HUES6 (cell line): ENCODE results near the gene ISG20.

Experiments used
- H3K27ac ChIP-seq: 2 replicates; pipeline ENCODE4 v1.7.0; 2013; ENCODE audit warnings: low read depth, mild to moderate bottlenecking, low read length, inconsistent platforms
- H3K27me3 ChIP-seq: 2 replicates; pipeline ENCODE4 v1.6.1; 2013; ENCODE audit warnings: low read length; ENCODE audit not compliant: control insufficient read depth, insufficient read depth
- H3K36me3 ChIP-seq: 2 replicates; pipeline ENCODE4 v1.6.1; 2013; ENCODE audit warnings: low read length; ENCODE audit not compliant: control insufficient read depth, insufficient read depth
- H3K4me1 ChIP-seq: 2 replicates; pipeline ENCODE4 v1.6.1; 2013; ENCODE audit warnings: low read length; ENCODE audit not compliant: control insufficient read depth, insufficient read depth
- H3K4me3 ChIP-seq: 2 replicates; pipeline ENCODE4 v1.5.1; 2013; ENCODE audit warnings: low read depth, low read length
- H3K9ac ChIP-seq: one replicate; pipeline ENCODE4 v1.6.1; 2013; ENCODE audit warnings: mild to moderate bottlenecking, low read length
- H3K9me3 ChIP-seq: 2 replicates; pipeline ENCODE4 v1.6.1; 2013; ENCODE audit warnings: low read depth, low read length; ENCODE audit not compliant: control insufficient read depth, insufficient read depth

The ISG20 gene

DNA sequence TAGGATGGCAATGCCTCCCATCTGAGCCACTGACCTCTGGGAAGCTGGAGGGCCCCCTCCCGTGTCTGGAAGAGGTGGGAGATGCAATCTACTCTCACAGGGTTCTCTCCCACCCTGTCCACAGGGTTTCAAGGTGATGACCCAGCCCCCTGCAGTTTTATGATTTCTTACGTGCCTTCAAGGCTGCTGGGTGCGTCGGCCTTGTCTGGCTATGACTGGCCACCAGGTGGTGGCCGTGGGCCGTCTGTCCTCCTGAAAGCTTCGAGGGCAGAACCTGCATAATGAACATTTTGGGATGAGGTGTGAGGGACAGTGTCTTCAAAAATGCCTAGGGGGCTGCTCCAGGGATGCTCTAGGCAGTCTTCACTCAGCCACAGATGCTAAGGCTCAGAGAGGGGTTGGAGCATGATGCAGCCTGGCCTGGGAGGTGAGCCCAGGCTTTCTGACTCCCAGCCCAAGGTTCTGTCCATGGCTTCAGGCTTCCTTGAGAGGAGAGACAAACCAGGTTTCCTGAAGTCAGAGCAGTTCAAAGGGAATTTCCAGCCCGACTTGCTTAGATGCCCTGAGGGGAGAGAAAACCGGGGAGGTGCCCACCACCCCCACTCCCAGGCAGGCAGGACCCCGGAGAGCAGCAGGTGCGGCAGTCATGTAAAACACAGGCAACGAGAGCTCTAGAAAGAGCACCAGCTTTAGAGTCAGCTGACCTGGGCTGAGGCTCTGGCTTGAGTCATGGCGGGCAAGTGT is 18.7 kb downstream of the ISG20 start:
- H3K9ac ChIP-seq: no peak overlapping the region
- H3K27ac ChIP-seq: no peak overlapping the region
- H3K9me3 ChIP-seq: no peaks in the 10 kb centered on the region
- H3K27me3 ChIP-seq: 0 out of 2 replicates have a peak, but pooled peaks cover 2% of the 10 kb centered on the region
- no peaks in the 10 kb centered on the region for H3K36me3 ChIP-seq
- H3K4me3 ChIP-seq: no peak overlapping the region
- H3K4me1 ChIP-seq: peaks cover 9% of the 10 kb centered on the region

DNA sequence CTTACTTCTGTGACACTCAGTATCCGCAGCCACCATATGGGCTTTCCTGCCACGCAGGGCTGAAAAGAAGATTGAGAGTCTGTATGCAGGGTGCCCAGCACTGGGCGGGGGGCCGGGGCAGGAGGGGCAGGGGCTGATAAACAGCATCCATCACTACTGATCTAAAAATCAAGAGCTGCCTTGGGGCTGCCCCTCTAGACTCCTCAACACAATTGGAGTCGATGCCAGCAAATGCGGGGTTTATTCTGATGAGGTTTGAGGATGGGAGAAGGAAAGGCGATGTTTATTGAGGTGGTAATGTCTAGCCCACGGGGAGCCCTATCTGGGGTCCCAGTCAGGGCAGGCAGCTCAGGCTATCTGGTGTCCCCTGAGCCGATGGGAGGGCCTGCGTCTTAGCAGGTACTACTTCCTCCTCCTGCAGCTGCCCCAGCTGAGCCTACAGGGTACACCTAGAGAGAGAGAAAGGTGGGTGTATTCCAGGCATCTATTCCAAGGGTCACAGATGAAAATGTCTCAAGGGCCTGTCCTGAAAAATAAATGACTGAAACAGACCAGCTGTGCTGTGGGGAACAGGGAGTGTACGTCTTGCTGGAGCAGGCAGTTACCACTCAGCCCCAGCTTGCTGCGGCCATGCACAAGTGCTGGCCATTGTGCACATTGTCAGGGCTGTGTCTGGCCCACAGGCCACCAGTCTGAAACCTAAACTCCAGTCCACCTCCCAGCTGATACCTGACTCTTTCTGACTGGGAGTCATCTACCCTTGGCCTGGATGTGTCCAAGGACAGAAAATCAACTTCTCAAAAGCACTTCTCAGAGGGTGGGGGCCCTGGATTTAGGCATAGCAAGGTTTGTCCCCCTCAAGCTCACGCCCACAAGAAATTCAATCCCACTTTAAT is 19.5 kb downstream of the ISG20 start:
- Histone ChIP-seq H3K4me1 (peaks cover under 1% of the 10 kb centered on the region; the same call in 1 of the 2 replicates), H3K27ac (no peak overlapping the region), H3K36me3 (no peaks in the 10 kb centered on the region), H3K27me3 (0 out of 2 replicates have a peak, but pooled peaks cover 2% of the 10 kb centered on the region), H3K9me3 (no peaks in the 10 kb centered on the region), H3K9ac (no peak overlapping the region), H3K4me3 (no peak overlapping the region)

GRCh38 chr15:88658972-88659931 is 20.4 kb downstream of the ISG20 start:
- Histone ChIP-seq H3K9ac (no peak overlapping the region), H3K9me3 (no peaks in the 10 kb centered on the region), H3K27me3 (0 out of 2 replicates have a peak, but pooled peaks cover 2% of the 10 kb centered on the region), H3K36me3 (no peaks in the 10 kb centered on the region), H3K4me3 (no peak overlapping the region), H3K4me1 (no peaks in the 10 kb centered on the region), H3K27ac (no peak overlapping the region)

GRCh38 chr15:88661041-88661700 is 22.4 kb downstream of the ISG20 start:
- Histone ChIP-seq H3K27ac (no peak overlapping the region), H3K27me3 (0 out of 2 replicates have a peak, but pooled peaks cover 2% of the 10 kb centered on the region), H3K4me1 (no peaks in the 10 kb centered on the region), H3K36me3 (no peaks in the 10 kb centered on the region), H3K4me3 (no peak overlapping the region), H3K9ac (no peak overlapping the region), H3K9me3 (no peaks in the 10 kb centered on the region)

DNA sequence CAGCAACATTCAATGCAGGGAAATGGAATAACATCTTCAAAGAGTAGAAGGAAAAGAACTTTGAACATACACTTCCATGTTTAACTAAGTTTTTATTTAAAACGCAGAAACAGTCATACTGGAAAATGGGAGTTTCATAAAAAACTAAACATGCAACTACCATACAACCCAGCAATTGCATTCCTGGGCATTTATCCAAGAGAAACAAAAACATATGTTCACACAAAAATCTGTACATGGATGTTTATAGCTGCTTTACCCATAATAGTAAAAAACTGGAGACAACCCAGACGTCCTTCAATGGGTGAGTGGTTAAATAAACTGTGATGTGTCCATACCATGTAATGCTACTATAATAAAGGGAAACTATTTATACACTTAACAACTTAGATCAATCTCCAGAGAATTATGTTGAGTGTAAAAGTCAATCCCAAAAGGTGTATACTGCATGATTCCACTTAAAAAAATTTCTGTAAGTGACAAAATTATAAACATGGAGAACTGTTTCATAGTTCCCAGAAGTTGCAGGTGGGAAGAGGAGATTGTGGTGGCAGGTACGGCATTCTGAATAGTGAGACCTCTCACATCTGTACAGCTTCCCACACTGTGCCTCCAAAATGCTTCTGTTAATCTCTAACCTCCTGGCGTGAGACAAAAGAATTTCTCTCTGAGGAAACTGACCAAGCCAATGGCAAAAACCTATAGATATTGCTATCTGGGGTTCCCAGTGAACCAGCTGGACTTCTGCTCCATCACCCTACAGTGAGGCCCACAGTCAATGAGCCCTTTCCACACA is 23.1 kb downstream of the ISG20 start:
- 0 out of 2 replicates have a peak, but pooled peaks cover 2% of the 10 kb centered on the region for H3K27me3 ChIP-seq
- no peaks in the 10 kb centered on the region for H3K4me1 ChIP-seq
- H3K27ac ChIP-seq: no peak overlapping the region
- H3K9me3 ChIP-seq: no peaks in the 10 kb centered on the region
- H3K4me3 ChIP-seq: no peak overlapping the region
- H3K36me3 ChIP-seq: no peaks in the 10 kb centered on the region
- H3K9ac ChIP-seq: no peak overlapping the region

DNA sequence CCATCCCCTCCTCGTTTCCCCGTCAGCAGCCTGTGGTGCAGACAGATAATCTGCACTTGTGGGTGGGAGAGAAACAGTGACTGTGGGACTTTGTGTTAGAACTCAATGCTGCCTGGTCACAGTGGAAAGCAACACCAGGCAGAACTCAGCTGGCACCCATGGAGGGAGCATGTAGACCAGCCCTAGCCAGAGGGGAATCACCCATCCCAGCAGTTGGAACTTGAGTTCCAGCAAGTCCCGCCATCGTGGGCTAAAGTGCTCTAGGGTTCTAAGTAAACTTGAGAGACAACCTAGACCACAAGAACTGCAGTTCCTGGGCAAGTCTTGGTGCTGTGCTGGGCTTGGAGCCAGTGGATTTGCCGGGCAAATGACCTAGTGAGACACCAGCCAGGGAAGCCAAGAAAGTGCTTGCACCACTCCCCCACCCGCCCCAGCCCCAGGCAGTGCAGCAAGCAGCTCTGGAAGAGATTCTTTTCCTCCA is 24.4 kb downstream of the ISG20 start:
- Histone ChIP-seq H3K4me1 (no peaks in the 10 kb centered on the region), H3K27ac (no peak overlapping the region), H3K4me3 (no peak overlapping the region), H3K36me3 (no peaks in the 10 kb centered on the region), H3K9me3 (no peaks in the 10 kb centered on the region), H3K27me3 (0 out of 2 replicates have a peak, but pooled peaks cover 2% of the 10 kb centered on the region), H3K9ac (no peak overlapping the region)

GRCh38 chr15:88664151-88664778 is 25.4 kb downstream of the ISG20 start:
- H3K9ac ChIP-seq: no peak overlapping the region
- H3K4me3 ChIP-seq: no peak overlapping the region

GRCh38 chr15:88674661-88675060 is 35.8 kb downstream of the ISG20 start:
- no peaks in the 10 kb centered on the region for H3K36me3 ChIP-seq
- H3K4me1 ChIP-seq: no peaks in the 10 kb centered on the region
- H3K9me3 ChIP-seq: no peaks in the 10 kb centered on the region
- no peak overlapping the region for H3K4me3 ChIP-seq
- H3K27ac ChIP-seq: no peak overlapping the region
- H3K27me3 ChIP-seq: peaks cover 6% of the 10 kb centered on the region; the same call in 1 of the 2 replicates
- no peak overlapping the region for H3K9ac ChIP-seq

More at GRCh38 chr15:88664151-88664778, 25.4 kb downstream of the ISG20 start:
- Histone ChIP-seq H3K27ac (no peak overlapping the region), H3K36me3 (no peaks in the 10 kb centered on the region), H3K4me1 (no peaks in the 10 kb centered on the region), H3K27me3 (0 out of 2 replicates have a peak, but pooled peaks cover 2% of the 10 kb centered on the region), H3K9me3 (no peaks in the 10 kb centered on the region)

GRCh38 chr15:88678755-88679154 is 39.9 kb downstream of the ISG20 start:
- no peak overlapping the region for H3K9ac ChIP-seq
- no peak overlapping the region for H3K27ac ChIP-seq
- no peaks in the 10 kb centered on the region for H3K36me3 ChIP-seq
- no peak overlapping the region for H3K4me3 ChIP-seq
- 0 out of 2 replicates have a peak, but pooled peaks cover 3% of the 10 kb centered on the region for H3K27me3 ChIP-seq
- H3K9me3 ChIP-seq: no peaks in the 10 kb centered on the region
- H3K4me1 ChIP-seq: no peaks in the 10 kb centered on the region
